Measurements from ENCODE around the gene TGFBR2.

- TF ChIP-seq, protein P1, sequence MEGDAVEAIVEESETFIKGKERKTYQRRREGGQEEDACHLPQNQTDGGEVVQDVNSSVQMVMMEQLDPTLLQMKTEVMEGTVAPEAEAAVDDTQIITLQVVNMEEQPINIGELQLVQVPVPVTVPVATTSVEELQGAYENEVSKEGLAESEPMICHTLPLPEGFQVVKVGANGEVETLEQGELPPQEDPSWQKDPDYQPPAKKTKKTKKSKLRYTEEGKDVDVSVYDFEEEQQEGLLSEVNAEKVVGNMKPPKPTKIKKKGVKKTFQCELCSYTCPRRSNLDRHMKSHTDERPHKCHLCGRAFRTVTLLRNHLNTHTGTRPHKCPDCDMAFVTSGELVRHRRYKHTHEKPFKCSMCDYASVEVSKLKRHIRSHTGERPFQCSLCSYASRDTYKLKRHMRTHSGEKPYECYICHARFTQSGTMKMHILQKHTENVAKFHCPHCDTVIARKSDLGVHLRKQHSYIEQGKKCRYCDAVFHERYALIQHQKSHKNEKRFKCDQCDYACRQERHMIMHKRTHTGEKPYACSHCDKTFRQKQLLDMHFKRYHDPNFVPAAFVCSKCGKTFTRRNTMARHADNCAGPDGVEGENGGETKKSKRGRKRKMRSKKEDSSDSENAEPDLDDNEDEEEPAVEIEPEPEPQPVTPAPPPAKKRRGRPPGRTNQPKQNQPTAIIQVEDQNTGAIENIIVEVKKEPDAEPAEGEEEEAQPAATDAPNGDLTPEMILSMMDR (conservative IDR thresholded peaks at IDR 0.05; ENCODE audit: low read depth, low read length) = no peak
- TF ChIP-seq EZH2 (IDR thresholded peaks at IDR 0.05; ENCODE audit: low read length, unreplicated experiment) = no peak
- no peak for TF ChIP-seq EZH2phosphoT487 (IDR thresholded peaks at IDR 0.05; ENCODE audit: borderline replicate concordance, low read length)
Observed at GRCh38 chr3:30623351-30623750, 16.9 kb downstream of the TGFBR2 start.

Measured in PC-3 (cell line).